NT2/D1 (cell line): ENCODE results near the gene CREG1.
A peak's percentile ranks its signal among the peaks of the same experiment; 100 is the strongest.

ENCODE experiments used
- DNase-seq: peaks from one replicate; pipeline ENCODE4 v3.0.0-alpha.2; 2011; ENCODE audit warnings: low read depth, low spot score
- H3K27me3 ChIP-seq: 2 replicates; pipeline ENCODE4 v1.6.0; 2011; ENCODE audit warnings: mild to moderate bottlenecking; ENCODE audit not compliant: insufficient read length, insufficient read depth
- H3K36me3 ChIP-seq: 2 replicates; pipeline ENCODE4 v1.6.1; 2011; ENCODE audit warnings: mild to moderate bottlenecking, low read length, mixed read lengths; ENCODE audit not compliant: insufficient read depth, insufficient read length
- H3K4me1 ChIP-seq: 2 replicates; pipeline ENCODE4 v1.5.1; 2011; ENCODE audit not compliant: insufficient read depth, insufficient read length
- H3K4me3 ChIP-seq: 2 replicates; pipeline ENCODE4 v1.5.1; 2011; ENCODE audit warnings: low read depth; ENCODE audit not compliant: insufficient read length
- H3K9ac ChIP-seq: 2 replicates; pipeline ENCODE4 v1.6.0; 2011; ENCODE audit warnings: low read depth; ENCODE audit not compliant: insufficient read length
- H3K9me3 ChIP-seq: 2 replicates; pipeline ENCODE4 v1.5.1; 2011; ENCODE audit warnings: mild to moderate bottlenecking, low read length; ENCODE audit not compliant: insufficient read depth
- SUZ12 ChIP-seq: IDR thresholded peaks from 2 replicates; pipeline ENCODE4 v1.6.1; 2011; ENCODE audit not compliant: insufficient read length, insufficient read depth; ENCODE audit errors: extremely low read depth
- YY1 ChIP-seq: IDR thresholded peaks from 2 replicates; pipeline ENCODE4 v1.6.1; 2011; ENCODE audit not compliant: insufficient read length, insufficient read depth
- ZNF274 ChIP-seq: IDR thresholded peaks from 2 replicates; pipeline ENCODE4 v1.6.1; 2011; ENCODE audit warnings: mild to moderate bottlenecking, low read depth, low read length

The CREG1 gene

DNA sequence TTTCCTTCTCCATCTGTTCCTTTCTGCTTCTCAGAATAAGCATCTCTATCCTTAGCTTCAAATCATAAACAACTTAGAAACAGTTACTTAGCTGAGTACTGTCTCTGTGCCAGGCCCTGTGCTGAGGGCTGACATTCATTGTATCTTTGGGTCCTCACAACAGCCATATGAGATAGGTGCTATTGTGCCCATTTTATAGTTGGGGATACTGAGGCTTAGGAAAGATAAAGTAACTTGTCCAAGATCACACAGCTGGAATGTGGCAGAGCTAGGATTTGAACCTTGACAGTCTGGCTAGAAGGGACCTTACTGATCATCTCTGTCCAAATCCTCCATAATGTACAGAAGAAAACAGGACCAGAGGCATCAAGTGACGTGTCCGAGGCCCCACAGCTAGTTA is 60.2 kb downstream of the CREG1 start:
- Histone ChIP-seq H3K27me3 (no peaks in the 10 kb centered on the region), H3K9ac (no peak overlapping the region)
- TF ChIP-seq ZNF274 (no peak), SUZ12 (no peak), YY1 (no peak)

DNA sequence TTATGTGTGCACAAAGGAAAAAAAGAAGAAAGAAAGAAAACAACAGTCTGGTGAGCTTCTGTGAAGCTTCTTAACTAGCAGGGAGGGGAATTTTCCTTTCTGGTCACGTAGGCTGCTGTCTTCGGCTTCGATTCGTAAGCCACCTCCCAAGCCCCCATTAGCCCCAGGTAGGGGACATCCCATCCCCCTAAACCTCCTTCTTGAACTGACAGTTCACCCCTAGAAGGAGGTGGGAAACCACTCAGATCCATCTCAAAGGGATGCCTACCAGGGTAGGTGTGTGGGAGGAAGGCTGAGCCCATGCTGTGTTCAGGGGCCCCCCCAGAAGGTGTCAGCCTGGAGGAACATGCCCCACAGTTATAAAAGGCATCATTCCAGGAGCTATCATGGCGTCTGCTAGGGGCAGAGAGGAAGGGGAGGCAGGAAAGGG is 61.1 kb downstream of the CREG1 start:
- H3K9me3 ChIP-seq, result no peaks in the 10 kb centered on the region
- no peaks in the 10 kb centered on the region for H3K27me3 ChIP-seq
- no peaks in the 10 kb centered on the region for H3K36me3 ChIP-seq
- DNase-seq, result no peak
- no peak for TF ChIP-seq ZNF274
- TF ChIP-seq SUZ12, result no peak
- peak; percentile 26 for TF ChIP-seq YY1
- H3K4me1 ChIP-seq, result peaks cover 9% of the 10 kb centered on the region
- no peak overlapping the region for H3K4me3 ChIP-seq
- no peak overlapping the region for H3K9ac ChIP-seq

More for the DNA sequence above, 60.2 kb downstream of the CREG1 start:
- Histone ChIP-seq H3K4me3 (no peak overlapping the region), H3K4me1 (peaks cover 5% of the 10 kb centered on the region), H3K36me3 (no peaks in the 10 kb centered on the region), H3K9me3 (no peaks in the 10 kb centered on the region)
- no peak for DNase-seq

DNA sequence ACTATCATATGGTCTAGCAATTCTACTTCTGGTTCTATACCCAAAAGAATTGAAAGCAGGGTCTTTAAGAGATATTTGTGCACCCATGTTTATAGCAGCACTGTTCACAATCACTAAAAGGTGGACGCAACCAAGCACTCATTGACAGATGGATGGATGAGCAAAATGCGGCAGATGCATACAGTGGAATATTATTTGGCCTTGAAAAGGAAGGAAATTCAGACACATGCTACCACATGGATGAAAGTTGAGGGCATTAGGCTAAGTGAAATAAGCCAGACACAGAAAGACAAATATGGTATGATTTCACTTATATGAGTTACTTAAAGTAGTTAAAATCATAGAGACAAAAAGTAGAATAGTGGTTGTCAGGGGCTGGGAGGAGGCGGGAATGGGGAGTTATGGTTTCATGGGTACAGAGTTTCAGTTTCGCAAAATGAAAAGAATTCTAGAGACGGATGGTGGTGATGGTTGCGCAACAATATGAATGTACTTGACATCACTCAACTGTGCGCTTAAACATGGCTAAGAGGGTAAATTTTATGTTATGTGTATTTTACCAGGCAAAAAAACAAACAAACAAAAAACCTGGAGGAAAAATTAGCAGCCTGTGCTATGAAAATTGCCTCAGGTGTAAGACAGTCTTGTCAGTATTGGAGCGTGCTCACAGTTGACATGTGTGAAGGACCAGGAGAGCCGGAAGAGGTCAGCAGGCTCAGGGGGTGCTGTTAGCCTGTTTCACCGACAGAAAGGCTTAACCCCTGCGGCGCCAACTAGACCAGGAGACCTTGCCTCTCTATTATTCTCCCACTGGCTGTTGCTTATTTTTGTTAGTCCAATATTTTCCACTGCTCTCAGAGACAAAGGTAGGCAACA is 61.7 kb downstream of the CREG1 start:
- Histone ChIP-seq H3K4me1 (peaks cover 12% of the 10 kb centered on the region), H3K36me3 (no peaks in the 10 kb centered on the region), H3K9me3 (no peaks in the 10 kb centered on the region), H3K4me3 (no peak overlapping the region), H3K9ac (no peak overlapping the region), H3K27me3 (no peaks in the 10 kb centered on the region)
- TF ChIP-seq YY1 (no peak), ZNF274 (no peak), SUZ12 (no peak)
- DNase-seq, result no peak
